PC-9 (cell line): ENCODE measurements around the gene C6orf163. TPM values are rescaled to one million over a fixed set of nuclear protein-coding genes. Genes with fewer than 3 reads are reported as not detected.

Experiments
- BruUV-seq: library from RNA; stranded (reverse); fragments of 400-500 nt; replicated peaks from 2 replicates; lab custom pipeline; 2021; lab: Mats Ljungman, UMichigan
- CTCF ChIA-PET: fragments of 300-600 bp; sonication (Branson Sonifier 250); formaldehyde crosslinking; loops from one replicate; lab custom pipeline; 2022; ENCODE audit warnings: antibody characterized with exemption; lab: Charles Lee
- POLR2A ChIA-PET: fragments of 300-600 bp; sonication (Branson Sonifier 250); formaldehyde crosslinking; loops from one replicate; lab custom pipeline; 2022; ENCODE audit warnings: antibody characterized with exemption; ENCODE audit not compliant: unreplicated experiment; lab: Charles Lee
- DNase-seq, 2 experiments: peaks; one replicate each; pipeline versions ENCODE4 v3.0.0 to v3.0.0-alpha.2; 2015 to 2022; ENCODE audit warnings: mixed read lengths in 1 of 2
- H2AFZ ChIP-seq: fragments of 200-600 bp; sonication (generic); 2 replicates; pipeline ENCODE4 v1.8.1; 2017; ENCODE audit warnings: antibody characterized with exemption
- H3F3A ChIP-seq: fragments of 200-600 bp; sonication (generic); 2 replicates; pipeline ENCODE4 v1.8.1; 2017; ENCODE audit warnings: antibody characterized with exemption, mild to moderate bottlenecking, low read depth; ENCODE audit not compliant: insufficient read depth
- H3K27ac ChIP-seq: fragments of 200-600 bp; sonication (generic); 2 replicates; pipeline ENCODE4 v1.6.1; 2016; ENCODE audit warnings: mixed run types
- H3K27me3 ChIP-seq: fragments of 200-600 bp; sonication (generic); 2 replicates; pipeline ENCODE4 v1.6.1; 2016; ENCODE audit warnings: low read depth, mixed run types; ENCODE audit not compliant: insufficient read depth
- H3K36me3 ChIP-seq: fragments of 200-600 bp; sonication (generic); 2 replicates; pipeline ENCODE4 v1.6.1; 2016; ENCODE audit warnings: low read depth, mixed run types
- H3K4me1 ChIP-seq: fragments of 200-600 bp; sonication (generic); replicated peaks from 2 replicates; pipeline ENCODE4 v1.6.1; 2016; ENCODE audit warnings: mixed run types; ENCODE audit not compliant: insufficient read depth
- H3K4me2 ChIP-seq: fragments of 200-600 bp; sonication (generic); 2 replicates; pipeline ENCODE4 v1.6.1; 2017; ENCODE audit warnings: mixed run types
- H3K4me3 ChIP-seq: fragments of 200-600 bp; sonication (generic); 2 replicates; pipeline ENCODE4 v1.6.1; 2016; ENCODE audit warnings: mixed run types
- H3K79me2 ChIP-seq: fragments of 200-600 bp; sonication (generic); 2 replicates; pipeline ENCODE4 v1.6.1; 2017; ENCODE audit warnings: low read depth, mixed run types
- H3K9me2 ChIP-seq: fragments of 200-600 bp; sonication (generic); 2 replicates; pipeline ENCODE4 v1.8.1; 2017; ENCODE audit warnings: mild to moderate bottlenecking; ENCODE audit not compliant: insufficient read depth
- H3K9me3 ChIP-seq: fragments of 200-600 bp; sonication (generic); 2 replicates; pipeline ENCODE4 v1.8.1; 2016; ENCODE audit warnings: low read depth; ENCODE audit not compliant: insufficient read depth
- H4K20me1 ChIP-seq: fragments of 200-600 bp; sonication (generic); 2 replicates; pipeline ENCODE4 v1.8.1; 2017; ENCODE audit not compliant: insufficient read depth
- CTCF ChIP-seq: fragments of 200-600 bp; sonication (generic); conservative IDR thresholded peaks from 2 replicates; pipeline ENCODE4 v1.6.1; 2017; ENCODE audit warnings: mixed run types, antibody characterized with exemption, mild to moderate bottlenecking, moderate library complexity
- EZH2 ChIP-seq: fragments of 200-600 bp; sonication (generic); IDR thresholded peaks from 2 replicates; pipeline ENCODE4 v1.8.0; 2017; ENCODE audit warnings: antibody characterized with exemption, low read depth
- intact Hi-C: fragments of 100-400 bp; cut with micrococcal nuclease; formaldehyde crosslinking; loops from one replicate; pipeline ENCODE4 v1.10.0; 2022; ENCODE audit not compliant: unreplicated experiment
- total RNA-seq: library from RNA; stranded (reverse); gene quantifications from 2 replicates; pipeline ENCODE4 v1.2.3, GENCODE V29; 2021

Gene C6orf163
- total RNA-seq, 1 experiment from 2014 or later: 2.0 TPM

GRCh38 chr6:87391334-87391733 lies 46.7 kb downstream of the C6orf163 start:
- Histone ChIP-seq H3K27ac (no peak overlapping the region), H4K20me1 (no peaks in the 10 kb centered on the region), H3K9me2 (no peaks in the 10 kb centered on the region), H3K4me2 (no peak overlapping the region), H3F3A (no peaks in the 10 kb centered on the region), H3K4me3 (no peak overlapping the region), H3K36me3 (no peaks in the 10 kb centered on the region), H3K9me3 (no peaks in the 10 kb centered on the region), H3K27me3 (no peaks in the 10 kb centered on the region), H2AFZ (no peak overlapping the region), H3K4me1 (no peaks in the 10 kb centered on the region), H3K79me2 (no peaks in the 10 kb centered on the region)
- TF ChIP-seq CTCF (peak; percentile 51), EZH2 (no peak)
- BruUV-seq: no TSS peak
- intact Hi-C loops: loop anchor here (1.0 to 10.0 kb wide), 5 partner anchors 115 to 553 kb away; partner anchors contain the start of gene ORC3
- ChIA-PET POLR2A (no interaction called here), CTCF (no interaction called here)
- peak in 1 of 2 experiments; percentile 19 for DNase-seq

GRCh38 chr6:87393026-87393622 lies 48.5 kb downstream of the C6orf163 start:
- H3K79me2 ChIP-seq: no peaks in the 10 kb centered on the region
- TF ChIP-seq EZH2 (no peak), CTCF (peak; percentile 76)
- BruUV-seq: no TSS peak
- no peaks in the 10 kb centered on the region for H3K27me3 ChIP-seq
- ChIA-PET CTCF (interaction anchor here (0.6 kb wide), 1 partner anchor 15 kb away, joined by 4 read pairs; no protein-coding TSS in a partner anchor), POLR2A (no interaction called here)
- no peak overlapping the region for H3K4me3 ChIP-seq
- no peak overlapping the region for H3K4me2 ChIP-seq
- intact Hi-C loops: loop anchor here (10.0 kb wide), 2 partner anchors 202 to 552 kb away; partner anchors contain the start of gene ORC3
- H2AFZ ChIP-seq: no peak overlapping the region
- no peaks in the 10 kb centered on the region for H3K4me1 ChIP-seq
- no peaks in the 10 kb centered on the region for H3K9me3 ChIP-seq
- peak; percentile 18 to 42 for DNase-seq
- H3K9me2 ChIP-seq: no peaks in the 10 kb centered on the region
- no peak overlapping the region for H3K27ac ChIP-seq
- no peaks in the 10 kb centered on the region for H3F3A ChIP-seq
- H4K20me1 ChIP-seq: no peaks in the 10 kb centered on the region
- H3K36me3 ChIP-seq: no peaks in the 10 kb centered on the region

DNA sequence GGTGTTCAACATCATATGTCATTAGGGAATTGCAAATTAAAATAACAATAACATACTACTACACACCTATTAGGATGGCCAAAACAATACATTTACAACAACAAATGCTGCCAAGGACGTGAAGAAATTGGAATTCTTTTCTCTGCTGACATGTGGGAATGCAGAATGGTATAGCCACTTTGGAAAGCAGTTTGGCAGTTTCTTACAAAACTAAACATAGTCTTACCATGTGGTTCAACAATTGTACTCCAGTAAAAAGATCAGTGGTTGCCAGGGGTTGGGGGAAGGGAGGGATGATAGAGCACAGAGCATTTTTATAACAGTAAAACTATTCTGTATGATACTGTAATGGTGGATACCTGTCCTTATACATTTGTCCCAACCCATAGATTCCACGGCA lies 50.8 kb downstream of the C6orf163 start:
- POLR2A ChIA-PET: no interaction called here
- TF ChIP-seq CTCF: no peak
- no peak for TF ChIP-seq EZH2
- no peaks in the 10 kb centered on the region for H3K79me2 ChIP-seq
- H4K20me1 ChIP-seq: no peaks in the 10 kb centered on the region
- no peak for DNase-seq
- H2AFZ ChIP-seq: no peak overlapping the region
- intact Hi-C loops: loop anchor here (10.0 kb wide), 2 partner anchors 199 to 549 kb away; partner anchors contain the start of gene ORC3
- CTCF ChIA-PET: no interaction called here
- no peaks in the 10 kb centered on the region for H3K27me3 ChIP-seq
- H3K9me2 ChIP-seq: no peaks in the 10 kb centered on the region
- H3K4me1 ChIP-seq: no peaks in the 10 kb centered on the region
- H3K9me3 ChIP-seq: no peaks in the 10 kb centered on the region
- H3F3A ChIP-seq: no peaks in the 10 kb centered on the region
- H3K4me2 ChIP-seq: no peak overlapping the region
- no peaks in the 10 kb centered on the region for H3K36me3 ChIP-seq
- BruUV-seq: no TSS peak
- H3K4me3 ChIP-seq: no peak overlapping the region
- no peak overlapping the region for H3K27ac ChIP-seq
